Stimulated activated effector memory CD8-positive, alpha-beta T cell treated with anti-CD3 and anti-CD28 coated beads, Interleukin-12 subunit alpha, Interleukin-12 subunit beta, amount 100 ng/mL, for 72 hours (primary cell): ENCODE data around the gene ARHGAP32.

Experiments
- ATAC-seq: fragments of 150-1000 bp; cut with Tn5 transposase; 2 replicates; pipeline ENCODE4 v1.10.0; 2021
- DNase-seq, 2 donors: peaks; one replicate each; pipeline ENCODE4 v3.0.0; 2021 to 2022; ENCODE audit warnings: low spot score in 2 of 2
- H3K27ac Mint-ChIP-seq: one replicate; pipeline ENCODE4 v1.8.0; 2022; ENCODE audit warnings: mild to moderate bottlenecking, mixed read lengths
- H3K36me3 Mint-ChIP-seq: one replicate; pipeline ENCODE4 v1.8.0; 2022; ENCODE audit warnings: mild to moderate bottlenecking, mixed read lengths
- H3K4me1 Mint-ChIP-seq: one replicate; pipeline ENCODE4 v1.8.0; 2022; ENCODE audit warnings: mixed read lengths
- H3K4me3 Mint-ChIP-seq: one replicate; pipeline ENCODE4 v1.8.0; 2022; ENCODE audit warnings: mild to moderate bottlenecking, mixed read lengths
- H3K9me3 Mint-ChIP-seq: one replicate; pipeline ENCODE4 v1.8.0; 2022; ENCODE audit warnings: mixed read lengths

ARHGAP32 gene

GRCh38 chr11:129102225-129102624, 89.9 kb downstream of the ARHGAP32 start:
- no peak overlapping the region for H3K27ac Mint-ChIP-seq
- no peak for DNase-seq
- peaks cover 13% of the 10 kb centered on the region for H3K9me3 Mint-ChIP-seq
- no peak for ATAC-seq
- H3K36me3 Mint-ChIP-seq = no peaks in the 10 kb centered on the region
- no peaks in the 10 kb centered on the region for H3K4me1 Mint-ChIP-seq
- H3K4me3 Mint-ChIP-seq = no peak overlapping the region

GRCh38 chr11:129093283-129093682, 98.8 kb downstream of the ARHGAP32 start:
- DNase-seq (no peak), ATAC-seq (no peak)
- Mint-ChIP-seq H3K4me1 (no peaks in the 10 kb centered on the region), H3K36me3 (no peaks in the 10 kb centered on the region), H3K4me3 (no peak overlapping the region), H3K27ac (no peak overlapping the region), H3K9me3 (peaks cover 12% of the 10 kb centered on the region)

GRCh38 chr11:129090056-129090455, 102.1 kb downstream of the ARHGAP32 start:
- ATAC-seq = no peak
- Mint-ChIP-seq H3K9me3 (no peaks in the 10 kb centered on the region), H3K36me3 (no peaks in the 10 kb centered on the region), H3K27ac (no peak overlapping the region), H3K4me3 (no peak overlapping the region), H3K4me1 (no peaks in the 10 kb centered on the region)
- no peak for DNase-seq

GRCh38 chr11:129089279-129089678, 102.8 kb downstream of the ARHGAP32 start:
- H3K27ac Mint-ChIP-seq = no peak overlapping the region
- no peaks in the 10 kb centered on the region for H3K9me3 Mint-ChIP-seq
- no peaks in the 10 kb centered on the region for H3K4me1 Mint-ChIP-seq
- no peaks in the 10 kb centered on the region for H3K36me3 Mint-ChIP-seq
- ATAC-seq = no peak
- no peak overlapping the region for H3K4me3 Mint-ChIP-seq
- DNase-seq = no peak

GRCh38 chr11:129086976-129087375, 105.1 kb downstream of the ARHGAP32 start:
- H3K36me3 Mint-ChIP-seq = no peaks in the 10 kb centered on the region
- DNase-seq (no peak), ATAC-seq (no peak)
- no peaks in the 10 kb centered on the region for H3K4me1 Mint-ChIP-seq
- H3K9me3 Mint-ChIP-seq = peaks cover 10% of the 10 kb centered on the region
- no peak overlapping the region for H3K4me3 Mint-ChIP-seq
- no peak overlapping the region for H3K27ac Mint-ChIP-seq

- Mint-ChIP-seq H3K36me3 (no peaks in the 10 kb centered on the region), H3K4me3 (no peak overlapping the region), H3K4me1 (no peaks in the 10 kb centered on the region), H3K9me3 (peaks cover 5% of the 10 kb centered on the region), H3K27ac (no peak overlapping the region)
- ATAC-seq = no peak
- no peak for DNase-seq
Observed at GRCh38 chr11:129077191-129077590, 114.9 kb downstream of the ARHGAP32 start.

GRCh38 chr11:129075757-129076156, 116.4 kb downstream of the ARHGAP32 start:
- Mint-ChIP-seq H3K9me3 (peaks cover 2% of the 10 kb centered on the region), H3K27ac (no peak overlapping the region), H3K4me3 (no peak overlapping the region), H3K4me1 (no peaks in the 10 kb centered on the region), H3K36me3 (no peaks in the 10 kb centered on the region)
- DNase-seq (no peak), ATAC-seq (no peak)

- H3K27ac Mint-ChIP-seq = no peak overlapping the region
- no peak overlapping the region for H3K4me3 Mint-ChIP-seq
- no peaks in the 10 kb centered on the region for H3K9me3 Mint-ChIP-seq
Observed at GRCh38 chr11:129067454-129067853, 124.7 kb downstream of the ARHGAP32 start.

GRCh38 chr11:129066229-129066628, 125.9 kb downstream of the ARHGAP32 start:
- H3K36me3 Mint-ChIP-seq = no peaks in the 10 kb centered on the region
- no peaks in the 10 kb centered on the region for H3K4me1 Mint-ChIP-seq
- H3K9me3 Mint-ChIP-seq = no peaks in the 10 kb centered on the region

More at GRCh38 chr11:129067454-129067853, 124.7 kb downstream of the ARHGAP32 start:
- no peak for DNase-seq
- no peaks in the 10 kb centered on the region for H3K4me1 Mint-ChIP-seq
- no peaks in the 10 kb centered on the region for H3K36me3 Mint-ChIP-seq
- ATAC-seq = no peak

GRCh38 chr11:129063118-129063517, 129.0 kb downstream of the ARHGAP32 start:
- ATAC-seq (no peak), DNase-seq (no peak)
- Mint-ChIP-seq H3K9me3 (no peaks in the 10 kb centered on the region), H3K4me3 (no peak overlapping the region), H3K27ac (no peak overlapping the region), H3K36me3 (no peaks in the 10 kb centered on the region), H3K4me1 (no peaks in the 10 kb centered on the region)

More at GRCh38 chr11:129066229-129066628, 125.9 kb downstream of the ARHGAP32 start:
- H3K4me3 Mint-ChIP-seq = no peak overlapping the region
- DNase-seq (no peak), ATAC-seq (no peak)
- H3K27ac Mint-ChIP-seq = no peak overlapping the region

GRCh38 chr11:129061492-129062230, 130.5 kb downstream of the ARHGAP32 start:
- Mint-ChIP-seq H3K36me3 (no peaks in the 10 kb centered on the region), H3K9me3 (no peaks in the 10 kb centered on the region), H3K4me1 (no peaks in the 10 kb centered on the region), H3K4me3 (no peak overlapping the region), H3K27ac (no peak overlapping the region)
- no peak for ATAC-seq
- no peak for DNase-seq

GRCh38 chr11:129056916-129057315, 135.2 kb downstream of the ARHGAP32 start:
- Mint-ChIP-seq H3K27ac (no peak overlapping the region), H3K4me3 (no peak overlapping the region), H3K4me1 (no peaks in the 10 kb centered on the region), H3K36me3 (no peaks in the 10 kb centered on the region), H3K9me3 (no peaks in the 10 kb centered on the region)
- ATAC-seq = peak; percentile 32
- no peak for DNase-seq

- no peak overlapping the region for H3K4me3 Mint-ChIP-seq
- ATAC-seq = no peak
- H3K4me1 Mint-ChIP-seq = no peaks in the 10 kb centered on the region
- DNase-seq = no peak
- H3K27ac Mint-ChIP-seq = no peak overlapping the region
- no peaks in the 10 kb centered on the region for H3K9me3 Mint-ChIP-seq
- H3K36me3 Mint-ChIP-seq = no peaks in the 10 kb centered on the region
Observed at GRCh38 chr11:129055196-129055595, 136.9 kb downstream of the ARHGAP32 start.

- H3K4me1 Mint-ChIP-seq = no peaks in the 10 kb centered on the region
- no peaks in the 10 kb centered on the region for H3K9me3 Mint-ChIP-seq
- no peak for ATAC-seq
- DNase-seq = no peak
- no peak overlapping the region for H3K27ac Mint-ChIP-seq
- H3K36me3 Mint-ChIP-seq = no peaks in the 10 kb centered on the region
- H3K4me3 Mint-ChIP-seq = no peak overlapping the region
Observed at GRCh38 chr11:129048911-129049310, 143.2 kb downstream of the ARHGAP32 start.

GRCh38 chr11:129045150-129045549, 147.0 kb downstream of the ARHGAP32 start:
- no peak overlapping the region for H3K4me3 Mint-ChIP-seq
- H3K36me3 Mint-ChIP-seq = no peaks in the 10 kb centered on the region
- DNase-seq (no peak), ATAC-seq (no peak)
- no peak overlapping the region for H3K27ac Mint-ChIP-seq
- no peaks in the 10 kb centered on the region for H3K9me3 Mint-ChIP-seq
- no peaks in the 10 kb centered on the region for H3K4me1 Mint-ChIP-seq

- no peak overlapping the region for H3K27ac Mint-ChIP-seq
- DNase-seq (no peak), ATAC-seq (no peak)
- no peaks in the 10 kb centered on the region for H3K4me1 Mint-ChIP-seq
- no peak overlapping the region for H3K4me3 Mint-ChIP-seq
- H3K36me3 Mint-ChIP-seq = no peaks in the 10 kb centered on the region
- no peaks in the 10 kb centered on the region for H3K9me3 Mint-ChIP-seq
Observed at GRCh38 chr11:129042503-129042902, 149.6 kb downstream of the ARHGAP32 start.
